ENCODE data around the gene CCN5. TPM values are rescaled to one million over a fixed set of nuclear protein-coding genes. Genes with fewer than 3 reads are reported as not detected.
"Not testable (repeated sequence)": the region's sequence is repeated elsewhere in the genome, so short reads cannot be mapped to it uniquely, and the experiment has no call there.

Gene CCN5
- total and polyA plus RNA-seq, 8 donors: 0.14 to 6.4 (median 1.6) TPM

GRCh38 chr20:44695295-44695673, 19.9 kb upstream of the CCN5 start:
- no peak for ATAC-seq
- H3K4me1 ChIP-seq: peaks cover 0 to 3% (median 0%) of the 10 kb centered on the region in 3 donors
- H3K27me3 ChIP-seq: no peaks in the 10 kb centered on the region
- 68 to 69% methylated on average over 2 of the region's 2 CpGs for WGBS, 2 donors
- H3K9me3 ChIP-seq: no peaks in the 10 kb centered on the region
- DNase-seq: no peak
- intact Hi-C loops (cut with DNase I): no loop called here
- H3K36me3 ChIP-seq: no peaks in the 10 kb centered on the region
- no peak overlapping the region for H3K27ac ChIP-seq
- no peak for TF ChIP-seq CTCF (IDR thresholded peaks at IDR 0.05)
- no peak for FAIRE-seq
- no peak overlapping the region for H3K4me3 ChIP-seq

- Histone ChIP-seq H3K4me1 (peaks cover 0 to 3% (median 0%) of the 10 kb centered on the region in 3 donors), H3K4me3 (no peak overlapping the region), H3K9me3 (no peaks in the 10 kb centered on the region), H3K36me3 (no peaks in the 10 kb centered on the region), H3K27me3 (no peaks in the 10 kb centered on the region), H3K27ac (no peak overlapping the region)
- intact Hi-C loops (cut with DNase I): no loop called here
- ATAC-seq (no peak), FAIRE-seq (no peak), DNase-seq (no peak)
- no peak for TF ChIP-seq CTCF (IDR thresholded peaks at IDR 0.05)
Measured at GRCh38 chr20:44695674-44696300, 19.4 kb upstream of the CCN5 start.

GRCh38 chr20:44696315-44696714, 18.9 kb upstream of the CCN5 start:
- Histone ChIP-seq H3K36me3 (no peaks in the 10 kb centered on the region), H3K9me3 (no peaks in the 10 kb centered on the region), H3K4me3 (no peak overlapping the region), H3K27ac (no peak overlapping the region), H3K27me3 (no peaks in the 10 kb centered on the region), H3K4me1 (peaks cover 0 to 3% (median 0%) of the 10 kb centered on the region in 3 donors)
- no peak for DNase-seq
- no peak for TF ChIP-seq CTCF (IDR thresholded peaks at IDR 0.05)
- intact Hi-C loops (cut with DNase I): no loop called here
- WGBS, 2 donors: 86 to 88% methylated on average over 3 of the region's 3 CpGs
- no peak for FAIRE-seq
- ATAC-seq: no peak

- H3K36me3 ChIP-seq; FAIRE-seq; H3K9me3 ChIP-seq; H3K27ac ChIP-seq; DNase-seq; intact Hi-C loops (cut with DNase I); H3K4me3 ChIP-seq; H3K27me3 ChIP-seq; ATAC-seq; H3K4me1 ChIP-seq: not testable (repeated sequence)
- WGBS, 2 donors: 84 to 90% methylated on average over 5 of the region's 5 CpGs
Measured at GRCh38 chr20:44697041-44697440, 18.1 kb upstream of the CCN5 start.

GRCh38 chr20:44698351-44698750, 16.8 kb upstream of the CCN5 start:
- DNase-seq: no peak
- no peak for ATAC-seq
- no peak overlapping the region for H3K4me3 ChIP-seq
- intact Hi-C loops (cut with DNase I): no loop called here
- no peaks in the 10 kb centered on the region for H3K9me3 ChIP-seq
- FAIRE-seq: no peak
- 42 to 62% methylated on average over 3 of the region's 3 CpGs for WGBS, 2 donors
- H3K27me3 ChIP-seq: no peaks in the 10 kb centered on the region
- no peak for TF ChIP-seq CTCF (IDR thresholded peaks at IDR 0.05)
- H3K36me3 ChIP-seq: no peaks in the 10 kb centered on the region
- H3K27ac ChIP-seq: no peak overlapping the region
- no peaks in the 10 kb centered on the region for H3K4me1 ChIP-seq
